ENCODE results near the gene RPL14. TPM values are rescaled to one million over a fixed set of nuclear protein-coding genes. Genes with fewer than 3 reads are reported as not detected.

RPL14 gene
- total RNA-seq, 1 donor from 2014 or later, result 901 TPM

DNA sequence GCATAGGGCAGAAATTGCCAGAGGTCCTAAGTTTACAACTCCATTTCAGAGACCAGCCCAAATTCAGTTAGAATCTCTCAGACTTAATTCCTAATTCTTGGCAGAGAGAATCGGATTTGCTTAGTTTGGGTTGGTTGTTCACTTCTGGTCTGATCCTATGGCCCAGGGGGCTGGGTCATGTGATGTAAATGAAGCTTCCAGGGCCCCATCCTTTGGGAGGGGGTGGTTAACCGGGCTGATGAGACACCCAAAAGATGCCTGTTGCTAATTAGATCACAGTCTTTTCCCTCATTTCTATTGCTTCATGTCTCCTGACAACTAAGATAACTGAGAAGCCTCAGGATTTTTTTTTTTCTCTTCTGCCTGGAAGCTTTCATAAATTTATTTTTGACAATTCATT lies 37.6 kb downstream of the RPL14 start:
- Histone ChIP-seq H3K36me3 (peaks cover 5% of the 10 kb centered on the region), H3K27me3 (ENCODE audit: low read depth) (no peaks in the 10 kb centered on the region), H3K4me1 (no peaks in the 10 kb centered on the region), H3K9me3 (replicated peaks) (no peaks in the 10 kb centered on the region), H3K27ac (replicated peaks) (no peak overlapping the region), H3K4me3 (no peak overlapping the region)
- TF ChIP-seq, protein P1, sequence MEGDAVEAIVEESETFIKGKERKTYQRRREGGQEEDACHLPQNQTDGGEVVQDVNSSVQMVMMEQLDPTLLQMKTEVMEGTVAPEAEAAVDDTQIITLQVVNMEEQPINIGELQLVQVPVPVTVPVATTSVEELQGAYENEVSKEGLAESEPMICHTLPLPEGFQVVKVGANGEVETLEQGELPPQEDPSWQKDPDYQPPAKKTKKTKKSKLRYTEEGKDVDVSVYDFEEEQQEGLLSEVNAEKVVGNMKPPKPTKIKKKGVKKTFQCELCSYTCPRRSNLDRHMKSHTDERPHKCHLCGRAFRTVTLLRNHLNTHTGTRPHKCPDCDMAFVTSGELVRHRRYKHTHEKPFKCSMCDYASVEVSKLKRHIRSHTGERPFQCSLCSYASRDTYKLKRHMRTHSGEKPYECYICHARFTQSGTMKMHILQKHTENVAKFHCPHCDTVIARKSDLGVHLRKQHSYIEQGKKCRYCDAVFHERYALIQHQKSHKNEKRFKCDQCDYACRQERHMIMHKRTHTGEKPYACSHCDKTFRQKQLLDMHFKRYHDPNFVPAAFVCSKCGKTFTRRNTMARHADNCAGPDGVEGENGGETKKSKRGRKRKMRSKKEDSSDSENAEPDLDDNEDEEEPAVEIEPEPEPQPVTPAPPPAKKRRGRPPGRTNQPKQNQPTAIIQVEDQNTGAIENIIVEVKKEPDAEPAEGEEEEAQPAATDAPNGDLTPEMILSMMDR (IDR thresholded peaks at IDR 0.05; ENCODE audit: borderline replicate concordance), result no peak
- DNase-seq, result no peak
- intact Hi-C loops (cut with micrococcal nuclease), result no loop called here

DNA sequence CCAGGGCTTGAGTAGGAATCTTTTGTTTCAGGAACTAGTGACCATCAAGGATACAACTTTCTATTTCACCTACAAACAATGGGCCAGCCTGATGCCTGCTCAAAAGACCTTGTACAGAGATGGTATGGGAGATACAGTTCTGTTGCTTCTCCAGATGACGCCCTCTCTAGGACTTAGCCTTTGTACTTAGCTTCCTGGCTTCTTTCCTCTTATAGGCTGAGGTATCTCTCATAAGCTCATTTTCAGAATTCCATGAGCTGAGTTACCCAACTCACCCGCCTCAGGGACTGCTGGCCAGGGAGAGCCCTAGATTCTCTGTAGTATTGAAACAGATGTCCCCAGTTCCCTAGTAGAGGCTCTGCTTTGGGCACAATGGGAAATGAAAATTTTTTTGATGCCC lies 40.1 kb downstream of the RPL14 start:
- DNase-seq, result no peak
- intact Hi-C loops (cut with micrococcal nuclease), result no loop called here
- Histone ChIP-seq H3K36me3 (no peaks in the 10 kb centered on the region), H3K27ac (replicated peaks) (no peak overlapping the region), H3K4me3 (no peak overlapping the region), H3K9me3 (replicated peaks) (no peaks in the 10 kb centered on the region), H3K4me1 (no peaks in the 10 kb centered on the region), H3K27me3 (ENCODE audit: low read depth) (no peaks in the 10 kb centered on the region)
- TF ChIP-seq, protein P1 (IDR thresholded peaks at IDR 0.05; ENCODE audit: borderline replicate concordance), result no peak

DNA sequence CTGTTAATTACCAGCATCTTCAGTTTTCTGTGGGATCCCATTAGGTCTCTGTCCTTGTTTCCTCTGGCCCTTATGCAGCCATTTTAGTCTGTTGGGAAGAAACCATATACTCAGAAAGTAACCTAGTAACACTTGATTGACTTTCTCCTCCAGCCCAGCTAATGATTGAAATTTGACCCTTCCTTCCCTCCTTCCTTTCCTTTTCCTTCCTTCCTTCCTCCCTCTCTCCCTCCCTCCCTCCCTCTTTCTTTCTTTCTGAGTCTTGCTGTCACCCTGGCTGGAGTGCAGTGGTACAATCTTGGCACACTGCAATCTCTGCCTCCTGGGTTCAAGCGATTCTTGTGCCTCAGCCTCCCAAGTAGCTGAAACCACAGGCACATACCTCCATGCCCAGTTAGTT lies 42.8 kb downstream of the RPL14 start:
- DNase-seq, result no peak
- Histone ChIP-seq H3K9me3 (replicated peaks) (no peaks in the 10 kb centered on the region), H3K36me3 (no peaks in the 10 kb centered on the region), H3K27ac (replicated peaks) (no peak overlapping the region), H3K4me3 (no peak overlapping the region), H3K4me1 (peaks cover 8% of the 10 kb centered on the region), H3K27me3 (ENCODE audit: low read depth) (no peaks in the 10 kb centered on the region)
- TF ChIP-seq, protein P1 (IDR thresholded peaks at IDR 0.05; ENCODE audit: borderline replicate concordance), result no peak
- intact Hi-C loops (cut with micrococcal nuclease), result no loop called here

DNA sequence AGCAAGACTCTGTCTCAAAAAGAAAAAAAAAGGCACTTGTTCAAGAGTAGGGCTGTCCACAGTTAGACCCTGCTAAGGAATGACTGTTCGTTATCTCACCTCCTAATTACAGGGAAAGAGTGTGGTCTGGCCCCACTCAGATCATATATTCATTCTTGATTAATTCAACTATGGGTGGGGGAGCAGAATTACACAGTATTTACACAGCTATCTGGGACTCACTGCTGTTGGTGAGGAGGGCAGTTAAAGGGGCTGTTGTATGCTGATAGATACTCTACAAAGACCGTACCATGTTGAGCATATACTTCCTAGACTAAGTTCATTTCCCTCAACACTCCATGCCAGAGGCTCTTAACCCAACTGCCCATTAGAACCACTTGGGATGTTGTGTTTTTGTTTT lies 44.9 kb downstream of the RPL14 start:
- no peak for DNase-seq
- H3K27me3 ChIP-seq (ENCODE audit: low read depth), result no peaks in the 10 kb centered on the region
- no peak overlapping the region for H3K4me3 ChIP-seq
- H3K27ac ChIP-seq (replicated peaks), result no peak overlapping the region
- H3K9me3 ChIP-seq (replicated peaks), result no peaks in the 10 kb centered on the region
- H3K36me3 ChIP-seq, result no peaks in the 10 kb centered on the region
- peaks cover 27% of the 10 kb centered on the region for H3K4me1 ChIP-seq
- TF ChIP-seq, protein P1 (IDR thresholded peaks at IDR 0.05; ENCODE audit: borderline replicate concordance), result no peak
- intact Hi-C loops (cut with micrococcal nuclease), result no loop called here

DNA sequence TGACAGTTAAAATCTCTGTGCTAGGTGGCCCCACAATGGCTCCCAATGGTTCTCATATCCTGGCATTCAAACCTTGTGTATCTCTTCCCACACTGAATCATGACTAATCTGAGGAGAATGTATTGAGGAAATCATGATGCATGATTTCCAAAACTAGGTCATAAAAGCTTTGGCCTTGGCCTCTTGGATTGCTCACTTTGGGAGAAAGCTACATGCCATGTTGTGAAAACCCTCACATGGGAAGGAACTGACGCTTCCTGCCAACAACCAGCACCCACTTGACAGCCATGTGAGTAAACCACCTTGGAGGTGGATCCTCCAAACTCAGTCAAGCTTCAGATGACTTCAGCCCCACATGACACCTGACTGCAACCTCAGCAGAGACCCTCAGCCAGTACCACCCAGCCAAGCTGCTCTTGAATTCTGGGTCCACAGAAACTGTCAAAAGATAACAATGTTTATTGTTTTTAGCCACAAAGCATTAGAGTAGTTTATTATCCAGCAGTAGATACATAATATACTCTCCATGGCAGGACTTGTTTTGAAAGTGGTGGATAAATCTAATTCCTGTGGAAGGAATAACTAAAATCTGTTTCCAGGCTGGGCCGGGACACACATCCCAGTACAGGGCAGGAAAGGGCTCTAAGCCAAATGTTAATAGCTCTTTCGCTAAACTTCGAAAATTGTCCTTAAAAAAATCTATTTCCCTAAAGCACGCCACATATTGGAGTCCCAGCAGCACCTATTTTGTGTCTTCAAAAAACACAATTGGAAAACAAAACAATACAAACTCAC lies 47.7 kb downstream of the RPL14 start:
- TF ChIP-seq, protein P1 (IDR thresholded peaks at IDR 0.05; ENCODE audit: borderline replicate concordance), result no peak
- H3K9me3 ChIP-seq (replicated peaks), result no peaks in the 10 kb centered on the region
- intact Hi-C loops (cut with micrococcal nuclease), result no loop called here
- peak overlapping the region; percentile 84 for H3K27ac ChIP-seq (replicated peaks)
- H3K36me3 ChIP-seq, result peaks cover 6% of the 10 kb centered on the region
- H3K4me3 ChIP-seq, result peak overlapping the region; percentile 81
- no peak for DNase-seq
- no peaks in the 10 kb centered on the region for H3K27me3 ChIP-seq (ENCODE audit: low read depth)
- peaks cover 27% of the 10 kb centered on the region for H3K4me1 ChIP-seq
